HG02623 (cell line): ENCODE measurements around the gene ZP1.

ENCODE experiments used
- ATAC-seq: cut with Tn5 transposase; IDR thresholded peaks from one replicate; pipeline ENCODE4 v1.9.1; 2021; ENCODE audit warnings: moderate library complexity; ENCODE audit not compliant: unreplicated experiment

The ZP1 gene

GRCh38 chr11:60844045-60844869 lies 23.1 kb upstream of the ZP1 start:
- ATAC-seq, result no peak

- ATAC-seq, result no peak
These were observed 22.5 kb upstream of the ZP1 start for GRCh38 chr11:60844870-60845221.

- no peak for ATAC-seq
These were observed 22.0 kb upstream of the ZP1 start for GRCh38 chr11:60845338-60845737.

- no peak for ATAC-seq
These were observed 20.1 kb upstream of the ZP1 start for GRCh38 chr11:60847281-60847680.

- no peak for ATAC-seq
These were observed 19.4 kb upstream of the ZP1 start for GRCh38 chr11:60847896-60848295.

DNA sequence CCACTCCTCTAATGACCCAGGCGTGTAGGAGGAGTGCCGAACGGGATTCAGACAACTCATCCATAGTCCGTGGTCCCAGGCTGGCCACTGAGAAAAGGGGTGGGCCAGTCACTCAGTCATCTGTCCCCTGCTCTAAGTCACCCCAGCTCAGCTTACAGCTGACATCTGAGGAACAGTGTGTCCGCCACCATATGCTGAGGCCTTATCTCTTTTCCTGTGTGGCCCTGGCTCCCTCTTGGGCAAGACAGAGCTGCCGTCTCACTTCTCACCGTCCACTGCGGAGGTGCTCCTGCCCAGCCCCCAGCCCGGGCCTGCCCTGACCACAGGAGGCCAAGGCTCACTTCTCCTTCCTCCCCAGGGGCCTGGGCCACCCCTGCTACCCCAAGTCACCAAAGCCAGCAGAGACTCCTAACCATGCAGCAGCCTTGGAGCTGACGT lies 18.6 kb upstream of the ZP1 start:
- no peak for ATAC-seq

DNA sequence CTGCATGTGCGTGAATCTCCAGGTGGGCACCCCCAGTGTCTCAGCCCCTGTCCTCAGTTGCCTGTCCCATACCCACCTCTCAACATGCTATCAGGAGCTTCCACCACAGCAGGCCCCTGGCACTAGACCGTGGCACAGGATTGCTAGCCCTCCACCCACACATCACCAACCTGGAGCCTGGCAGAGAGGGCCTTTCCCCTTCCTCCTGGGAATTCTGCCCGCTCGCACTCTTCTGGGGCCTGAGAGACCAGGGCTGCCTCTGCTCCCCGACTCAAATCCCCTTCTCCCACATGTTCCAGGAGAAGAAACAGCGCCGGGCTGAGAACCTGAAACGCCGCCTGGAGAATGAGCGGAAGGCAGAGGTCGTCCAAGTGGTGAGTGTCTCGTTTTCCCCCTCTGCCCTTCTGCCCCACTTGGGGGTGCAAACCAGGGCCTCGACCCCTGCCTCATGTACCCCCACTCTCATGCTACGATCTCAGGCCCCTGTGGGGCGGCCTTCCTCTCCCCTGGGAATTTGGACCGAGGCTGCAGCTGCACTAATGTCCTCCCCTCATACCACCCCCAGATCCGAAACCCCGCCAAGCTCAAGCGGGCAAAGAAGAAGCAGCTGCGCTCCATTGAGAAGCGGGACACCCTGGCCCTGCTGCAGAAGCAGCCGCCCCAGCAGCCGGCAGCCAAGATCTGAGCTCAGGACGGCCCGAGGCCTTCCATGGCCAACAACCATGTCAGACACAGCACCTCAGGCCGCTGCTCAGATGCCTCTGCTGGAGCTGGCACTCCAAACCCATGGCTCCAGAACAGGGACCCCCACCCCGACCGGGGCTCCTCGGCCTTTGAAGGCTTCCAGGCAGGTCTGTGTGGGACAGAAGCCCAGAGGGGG lies 17.5 kb upstream of the ZP1 start:
- no peak for ATAC-seq

DNA sequence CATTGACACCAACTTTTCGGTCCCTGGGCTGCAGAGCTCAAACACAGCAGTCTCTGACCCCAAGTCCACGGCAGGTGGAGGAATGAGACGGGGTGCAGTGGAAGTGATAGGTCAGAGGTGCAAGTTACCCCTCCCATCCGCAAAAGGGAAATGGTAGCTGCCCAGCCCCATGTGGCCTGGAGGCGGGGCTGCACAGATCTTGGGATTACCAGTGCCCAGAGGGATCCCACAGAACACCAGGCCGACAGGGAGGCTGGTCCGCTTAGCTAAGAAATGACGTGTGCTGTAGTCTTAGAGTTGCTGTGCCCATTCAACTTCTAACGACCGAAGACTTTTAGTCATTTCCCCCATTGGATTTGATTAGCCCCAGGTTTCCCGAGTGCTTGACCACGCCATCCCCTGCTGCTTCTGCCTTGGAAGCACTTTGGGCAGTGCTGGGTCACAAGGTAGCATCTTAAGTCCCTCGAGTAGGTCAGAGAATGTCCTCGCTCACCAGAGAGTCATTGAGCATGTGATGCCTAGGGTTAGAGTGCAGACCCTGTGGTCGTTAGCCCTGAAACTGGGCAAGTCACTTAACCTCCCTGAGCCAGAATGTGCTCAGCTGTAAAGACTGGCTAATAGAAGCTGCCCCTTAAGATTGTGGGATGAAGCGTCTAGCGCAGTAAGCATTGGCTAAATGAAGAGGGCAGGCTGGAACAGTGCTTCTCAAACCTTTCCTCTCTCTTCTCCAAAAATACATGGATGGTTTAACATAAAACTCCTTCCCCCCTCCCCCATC lies 15.8 kb upstream of the ZP1 start:
- ATAC-seq, result no peak

- no peak for ATAC-seq
These were observed 15.0 kb upstream of the ZP1 start for GRCh38 chr11:60852117-60852981.

DNA sequence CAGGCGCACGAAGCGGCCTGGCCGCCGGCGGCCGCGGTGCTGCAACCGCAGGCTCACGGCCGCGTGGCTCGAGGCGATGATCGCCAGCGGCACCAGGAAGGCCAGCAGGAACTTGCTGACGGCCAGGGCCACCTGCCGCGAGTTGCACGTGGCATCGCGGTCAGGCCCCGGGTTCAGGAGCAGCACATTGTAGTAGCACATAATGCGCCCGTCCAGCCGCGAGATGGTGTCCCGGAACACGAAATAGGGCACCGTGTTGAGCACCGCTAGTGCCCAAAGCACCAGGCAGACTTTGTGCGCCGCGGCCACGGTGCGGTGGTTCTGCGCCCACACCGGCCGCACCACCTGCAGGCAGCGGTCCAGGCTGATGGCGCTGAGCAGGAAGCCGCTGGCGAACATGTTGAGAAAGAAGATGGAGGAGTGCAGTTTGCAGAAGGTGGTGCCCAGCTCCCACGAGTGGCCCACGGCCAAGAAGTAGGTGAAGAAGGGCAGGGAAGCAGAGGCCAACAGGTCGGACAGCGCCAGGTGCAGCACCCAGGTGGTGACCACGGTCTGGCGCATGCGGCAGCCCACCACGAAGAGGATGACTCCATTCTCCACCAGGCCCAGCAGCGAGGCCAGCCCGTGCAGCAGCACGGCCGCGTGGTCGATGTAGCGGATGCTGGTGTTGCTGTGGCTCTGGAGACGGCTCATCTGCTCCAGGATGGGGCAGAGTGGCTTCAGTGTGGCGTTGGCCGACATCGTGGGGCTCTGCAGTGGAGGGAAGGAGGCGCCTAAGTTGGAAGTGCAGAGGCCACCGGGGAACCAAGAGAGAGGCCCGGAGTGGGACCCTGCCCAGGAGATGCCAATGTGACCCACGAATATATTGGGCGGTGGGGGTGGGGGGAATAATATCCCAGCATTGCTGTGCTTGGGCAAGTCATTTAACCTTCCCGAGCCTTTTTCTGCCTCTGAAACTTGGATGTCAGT lies 14.1 kb upstream of the ZP1 start:
- no peak for ATAC-seq

DNA sequence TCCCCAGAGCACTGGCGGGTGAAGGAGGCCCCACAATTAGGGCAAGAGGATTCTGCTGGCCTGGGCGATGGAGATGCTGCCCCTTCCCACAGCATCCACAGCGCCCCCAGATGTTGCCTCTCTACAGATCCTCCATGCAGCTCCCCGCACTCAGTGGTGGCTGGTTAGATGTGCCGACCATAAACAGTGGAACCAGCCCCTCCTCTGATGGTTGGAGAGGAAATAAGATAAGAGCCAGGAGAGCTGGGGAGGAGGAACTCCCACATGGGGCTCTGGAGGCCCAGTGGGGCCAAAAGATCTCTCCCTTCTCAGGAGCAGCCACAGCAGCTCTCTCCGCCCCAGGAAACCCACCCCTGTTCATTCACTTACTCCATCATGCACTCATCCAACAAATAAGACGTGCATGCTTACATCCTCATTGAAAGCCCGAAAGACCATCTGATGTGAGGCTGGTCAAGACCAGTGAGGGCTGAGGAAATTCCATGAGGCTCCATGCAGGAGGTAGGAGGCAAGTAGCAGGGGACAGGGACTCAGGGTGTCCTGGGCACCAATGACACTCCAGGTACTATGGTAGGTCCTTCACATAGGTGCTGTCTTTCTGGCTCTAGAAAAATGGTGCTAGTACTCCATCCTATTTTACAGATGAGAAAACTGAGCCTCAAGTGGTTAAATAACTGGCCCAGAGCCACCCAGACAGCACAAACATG lies 13.0 kb upstream of the ZP1 start:
- ATAC-seq, result no peak

DNA sequence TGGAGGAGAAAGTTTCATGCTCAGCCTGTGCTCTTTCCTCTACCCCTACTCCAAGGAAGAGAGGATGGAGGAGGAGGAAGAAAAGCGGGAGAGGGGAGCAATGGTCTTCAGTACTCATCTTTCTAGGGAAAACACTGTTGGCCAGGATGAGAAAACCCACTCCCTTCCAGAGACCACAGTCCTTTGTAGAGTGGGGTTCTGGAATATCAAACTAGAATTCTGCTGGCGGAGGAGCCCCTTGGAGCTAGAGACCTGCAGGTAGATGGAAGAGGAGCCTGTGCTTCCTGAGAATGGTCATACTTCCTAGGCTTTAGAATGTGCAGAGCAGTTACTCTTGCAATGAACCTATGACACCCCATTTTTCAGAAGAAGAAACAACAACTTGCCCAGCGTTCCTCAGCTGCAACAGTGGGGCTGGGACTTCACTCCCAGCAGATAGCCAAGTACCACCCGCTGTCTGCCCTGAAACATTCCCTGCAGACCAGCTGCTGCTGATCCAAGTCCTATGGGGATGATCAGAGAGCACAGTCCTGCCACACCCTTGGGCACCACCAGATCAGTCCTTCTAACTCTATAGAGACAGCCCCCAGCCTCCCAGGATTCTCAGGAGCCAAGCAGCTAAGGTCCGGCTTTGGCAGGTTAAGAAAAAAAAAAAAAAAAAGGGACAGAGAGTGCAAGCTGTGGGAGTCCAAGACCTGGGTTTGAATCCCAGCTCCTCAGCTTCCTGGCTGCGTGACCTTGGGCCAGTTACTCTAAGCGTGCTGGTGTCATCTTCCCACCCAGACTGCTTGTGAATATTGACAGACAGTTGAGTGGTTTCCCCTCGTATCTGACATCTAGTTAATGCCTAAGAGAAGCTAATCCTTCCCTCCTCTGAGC lies 12.3 kb upstream of the ZP1 start:
- no peak for ATAC-seq

DNA sequence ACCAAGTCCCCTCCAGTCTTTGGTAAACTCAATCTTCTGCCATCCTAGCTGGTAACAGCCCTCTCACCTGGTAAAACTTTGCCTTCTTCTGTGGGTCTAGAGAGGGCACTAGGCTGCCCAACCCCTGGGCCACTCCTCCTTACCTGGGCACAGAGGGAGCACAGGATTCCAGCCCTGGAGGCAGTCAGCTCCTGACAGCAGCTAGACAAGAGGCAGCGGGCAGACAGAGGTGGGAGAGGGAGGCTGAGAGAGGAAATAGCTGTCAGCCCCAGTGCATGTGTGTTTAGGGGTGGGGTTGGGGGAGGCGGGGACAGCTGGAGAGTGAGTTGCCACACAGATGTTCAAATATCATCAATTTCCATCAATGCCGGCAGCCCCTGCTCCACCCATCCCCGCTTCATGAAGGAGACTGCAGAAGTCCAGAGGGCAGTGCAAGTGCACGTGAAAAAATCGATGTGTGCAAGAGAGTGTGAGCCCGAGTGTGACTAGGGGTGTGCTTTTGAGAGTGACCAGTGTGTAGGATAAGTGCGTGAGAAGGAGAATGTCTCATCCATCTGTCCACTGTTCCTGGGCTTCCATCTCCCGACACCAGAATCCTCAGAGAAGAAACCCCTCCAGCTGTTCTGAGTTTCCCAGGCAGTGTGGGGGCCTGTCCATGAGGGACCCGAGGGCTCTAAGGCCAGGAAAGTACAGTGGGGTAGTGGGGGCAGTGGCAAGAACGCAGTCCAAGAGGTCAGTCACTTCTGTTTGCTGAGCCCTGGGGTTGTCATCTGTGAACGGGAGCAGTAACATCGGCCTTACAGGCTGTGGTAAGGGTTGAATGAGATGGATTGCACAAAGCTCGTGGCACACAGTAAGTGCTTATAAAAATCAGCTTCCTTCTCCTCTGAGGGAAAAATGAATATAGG lies 11.4 kb upstream of the ZP1 start, which contains the start of gene PTGDR2:
Gene PTGDR2 (minus strand): TSS at position 225 of the 908 bp plus-strand sequence. CDS start 2,228 bp downstream, outside the sequence.
- no peak for ATAC-seq

- no peak for ATAC-seq
These were observed 9.7 kb upstream of the ZP1 start for GRCh38 chr11:60857378-60858232.

GRCh38 chr11:60858236-60858635 lies 9.1 kb upstream of the ZP1 start:
- no peak for ATAC-seq
